WTC11 (cell line): ENCODE results near the gene BRD4.

Experiments used
- ESRRA ChIP-seq: sonication (generic); formaldehyde crosslinking; IDR thresholded peaks from 2 replicates; pipeline ENCODE4 v1.8.1; 2022; ENCODE audit warnings: mild to moderate bottlenecking, missing genetic modification reagents, borderline replicate concordance
- ETV6 ChIP-seq: sonication (generic); formaldehyde crosslinking; IDR thresholded peaks from 2 replicates; pipeline ENCODE4 v1.8.1; 2022; ENCODE audit warnings: mild to moderate bottlenecking, missing genetic modification reagents
- FOXJ3 ChIP-seq: sonication (generic); formaldehyde crosslinking; IDR thresholded peaks from 2 replicates; pipeline ENCODE4 v1.9.0; 2021; ENCODE audit warnings: missing genetic modification reagents, mild to moderate bottlenecking, borderline replicate concordance
- JUN ChIP-seq: sonication (generic); formaldehyde crosslinking; IDR thresholded peaks from 2 replicates; pipeline ENCODE4 v1.8.0; 2023; ENCODE audit warnings: mild to moderate bottlenecking, missing genetic modification reagents
- MXD4 ChIP-seq: fragments of 250-450 bp; sonication (Bioruptor Pico); IDR thresholded peaks from 2 replicates; pipeline ENCODE4 v1.8.0; 2021; ENCODE audit warnings: mild to moderate bottlenecking, moderate library complexity, borderline replicate concordance
- NR3C1 ChIP-seq: sonication (generic); formaldehyde crosslinking; conservative IDR thresholded peaks from 2 replicates; pipeline ENCODE4 v1.8.1; 2023; ENCODE audit warnings: low read depth, mild to moderate bottlenecking, missing genetic modification reagents
- SP1 ChIP-seq: sonication (generic); formaldehyde crosslinking; conservative IDR thresholded peaks from 2 replicates; pipeline ENCODE4 v1.8.1; 2022; ENCODE audit warnings: missing genetic modification reagents
- ZNF396 ChIP-seq: fragments of 250-450 bp; sonication (Bioruptor Pico); IDR thresholded peaks from 2 replicates; pipeline ENCODE4 v1.8.0; 2021; ENCODE audit warnings: mild to moderate bottlenecking, moderate library complexity, borderline replicate concordance
- TF ChIP-seq, protein P1 (sequence below): fragments of 200-600 bp; IDR thresholded peaks from 2 replicates; pipeline ENCODE4 v1.8.0; 2022; ENCODE audit warnings: antibody characterized with exemption
- TF ChIP-seq, protein P2 (sequence below): sonication (generic); formaldehyde crosslinking; IDR thresholded peaks from 2 replicates; pipeline ENCODE4 v1.8.0; 2022; ENCODE audit warnings: mild to moderate bottlenecking, missing genetic modification reagents

DNA sequence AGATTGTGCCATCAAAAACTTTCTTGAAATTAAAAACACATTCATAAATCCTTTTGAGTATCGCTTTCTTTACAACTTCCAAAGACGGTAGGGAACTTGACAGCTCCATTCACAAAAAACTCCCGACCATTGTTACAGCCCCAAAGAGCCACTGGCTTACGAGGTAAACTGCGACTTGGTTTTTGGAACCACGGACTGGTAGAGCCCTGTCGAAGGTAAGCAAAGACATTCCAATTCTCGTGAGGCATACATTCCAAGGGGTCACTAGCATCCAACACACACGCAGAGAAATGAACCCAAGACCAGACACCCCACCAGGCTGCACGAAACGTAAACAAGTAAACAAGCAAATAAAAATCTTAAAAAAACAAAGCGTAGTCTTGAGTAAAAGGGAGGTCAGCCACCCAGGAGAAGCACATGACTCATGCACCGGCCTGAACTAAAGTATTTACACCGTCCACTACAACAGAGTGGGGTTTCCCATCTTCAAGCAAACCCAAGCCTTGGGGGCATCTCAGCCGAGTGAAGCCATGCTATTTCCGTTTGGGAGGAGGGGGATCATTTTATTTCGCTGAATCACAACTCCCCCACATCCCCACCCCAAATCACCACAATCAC lies 1.4 kb downstream of the BRD4 start:
- TF ChIP-seq ZNF396 (no peak), SP1 (no peak), JUN (no peak), ESRRA (CRISPR knock-in tag) (no peak), MXD4 (CRISPR knock-in tag) (no peak), NR3C1 (CRISPR knock-in tag) (no peak), FOXJ3 (no peak), ETV6 (CRISPR knock-in tag) (no peak)
- TF ChIP-seq, protein P1, sequence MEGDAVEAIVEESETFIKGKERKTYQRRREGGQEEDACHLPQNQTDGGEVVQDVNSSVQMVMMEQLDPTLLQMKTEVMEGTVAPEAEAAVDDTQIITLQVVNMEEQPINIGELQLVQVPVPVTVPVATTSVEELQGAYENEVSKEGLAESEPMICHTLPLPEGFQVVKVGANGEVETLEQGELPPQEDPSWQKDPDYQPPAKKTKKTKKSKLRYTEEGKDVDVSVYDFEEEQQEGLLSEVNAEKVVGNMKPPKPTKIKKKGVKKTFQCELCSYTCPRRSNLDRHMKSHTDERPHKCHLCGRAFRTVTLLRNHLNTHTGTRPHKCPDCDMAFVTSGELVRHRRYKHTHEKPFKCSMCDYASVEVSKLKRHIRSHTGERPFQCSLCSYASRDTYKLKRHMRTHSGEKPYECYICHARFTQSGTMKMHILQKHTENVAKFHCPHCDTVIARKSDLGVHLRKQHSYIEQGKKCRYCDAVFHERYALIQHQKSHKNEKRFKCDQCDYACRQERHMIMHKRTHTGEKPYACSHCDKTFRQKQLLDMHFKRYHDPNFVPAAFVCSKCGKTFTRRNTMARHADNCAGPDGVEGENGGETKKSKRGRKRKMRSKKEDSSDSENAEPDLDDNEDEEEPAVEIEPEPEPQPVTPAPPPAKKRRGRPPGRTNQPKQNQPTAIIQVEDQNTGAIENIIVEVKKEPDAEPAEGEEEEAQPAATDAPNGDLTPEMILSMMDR: no peak
- TF ChIP-seq, protein P2, sequence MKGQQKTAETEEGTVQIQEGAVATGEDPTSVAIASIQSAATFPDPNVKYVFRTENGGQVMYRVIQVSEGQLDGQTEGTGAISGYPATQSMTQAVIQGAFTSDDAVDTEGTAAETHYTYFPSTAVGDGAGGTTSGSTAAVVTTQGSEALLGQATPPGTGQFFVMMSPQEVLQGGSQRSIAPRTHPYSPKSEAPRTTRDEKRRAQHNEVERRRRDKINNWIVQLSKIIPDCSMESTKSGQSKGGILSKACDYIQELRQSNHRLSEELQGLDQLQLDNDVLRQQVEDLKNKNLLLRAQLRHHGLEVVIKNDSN (CRISPR knock-in tag): no peak
